Measurements from ENCODE around the gene TULP3.

DNA sequence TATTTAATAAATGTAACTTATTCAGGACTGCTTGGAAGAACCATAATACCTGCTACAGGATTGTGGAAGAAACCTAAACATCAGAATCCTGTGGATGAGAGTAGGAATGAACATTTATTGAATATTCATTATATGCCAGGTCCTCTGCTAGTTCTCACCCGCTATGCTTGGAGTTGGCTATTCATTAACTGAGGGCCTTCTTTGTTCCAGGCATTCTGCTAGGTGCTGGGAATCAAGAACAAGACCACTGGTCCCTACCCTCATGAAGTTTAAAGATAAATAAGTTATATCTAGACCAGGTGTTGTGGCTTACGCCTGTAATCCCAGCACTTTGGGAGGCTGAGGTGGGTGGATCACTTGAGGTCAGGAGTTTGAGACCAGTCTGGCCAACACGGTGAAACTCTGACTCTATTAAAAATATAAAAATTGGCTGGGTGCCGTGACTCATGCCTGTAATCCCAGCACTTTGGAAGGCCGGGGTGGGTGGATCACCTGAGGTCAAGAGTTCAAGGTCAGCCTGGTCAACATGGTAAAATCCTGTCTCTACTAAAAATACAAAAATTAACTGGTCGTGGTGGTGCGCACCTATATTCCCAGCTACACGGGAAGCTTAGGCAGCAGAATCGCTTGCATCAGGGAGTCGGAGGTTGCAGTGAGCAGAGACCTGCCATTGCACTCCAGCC, 3.8 kb upstream of the TULP3 start:
- TF ChIP-seq, protein P1, sequence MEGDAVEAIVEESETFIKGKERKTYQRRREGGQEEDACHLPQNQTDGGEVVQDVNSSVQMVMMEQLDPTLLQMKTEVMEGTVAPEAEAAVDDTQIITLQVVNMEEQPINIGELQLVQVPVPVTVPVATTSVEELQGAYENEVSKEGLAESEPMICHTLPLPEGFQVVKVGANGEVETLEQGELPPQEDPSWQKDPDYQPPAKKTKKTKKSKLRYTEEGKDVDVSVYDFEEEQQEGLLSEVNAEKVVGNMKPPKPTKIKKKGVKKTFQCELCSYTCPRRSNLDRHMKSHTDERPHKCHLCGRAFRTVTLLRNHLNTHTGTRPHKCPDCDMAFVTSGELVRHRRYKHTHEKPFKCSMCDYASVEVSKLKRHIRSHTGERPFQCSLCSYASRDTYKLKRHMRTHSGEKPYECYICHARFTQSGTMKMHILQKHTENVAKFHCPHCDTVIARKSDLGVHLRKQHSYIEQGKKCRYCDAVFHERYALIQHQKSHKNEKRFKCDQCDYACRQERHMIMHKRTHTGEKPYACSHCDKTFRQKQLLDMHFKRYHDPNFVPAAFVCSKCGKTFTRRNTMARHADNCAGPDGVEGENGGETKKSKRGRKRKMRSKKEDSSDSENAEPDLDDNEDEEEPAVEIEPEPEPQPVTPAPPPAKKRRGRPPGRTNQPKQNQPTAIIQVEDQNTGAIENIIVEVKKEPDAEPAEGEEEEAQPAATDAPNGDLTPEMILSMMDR (IDR thresholded peaks at IDR 0.05; ENCODE audit: poor library complexity) = no peak
- TF ChIP-seq EZH2phosphoT487 (IDR thresholded peaks at IDR 0.05; ENCODE audit: low read depth, severe bottlenecking, unreplicated experiment) = no peak
- TF ChIP-seq EZH2 (IDR thresholded peaks at IDR 0.05; ENCODE audit: borderline replicate concordance) = no peak

Data from hepatocyte (in vitro differentiated cells).